MM.1S (cell line): Measurements from ENCODE around the gene LACTB.

Experiments used
- EZH2phosphoT487 ChIP-seq: fragments of 300-600 bp; sonication (generic); IDR thresholded peaks from 2 replicates; pipeline ENCODE4 v1.6.1; 2018; ENCODE audit warnings: antibody characterized with exemption, low read length
- TF ChIP-seq, protein P1 (sequence below): fragments of 300-600 bp; sonication (generic); IDR thresholded peaks from 2 replicates; pipeline ENCODE4 v1.5.1; 2016; ENCODE audit warnings: antibody characterized with exemption, low read length, mixed read lengths

DNA sequence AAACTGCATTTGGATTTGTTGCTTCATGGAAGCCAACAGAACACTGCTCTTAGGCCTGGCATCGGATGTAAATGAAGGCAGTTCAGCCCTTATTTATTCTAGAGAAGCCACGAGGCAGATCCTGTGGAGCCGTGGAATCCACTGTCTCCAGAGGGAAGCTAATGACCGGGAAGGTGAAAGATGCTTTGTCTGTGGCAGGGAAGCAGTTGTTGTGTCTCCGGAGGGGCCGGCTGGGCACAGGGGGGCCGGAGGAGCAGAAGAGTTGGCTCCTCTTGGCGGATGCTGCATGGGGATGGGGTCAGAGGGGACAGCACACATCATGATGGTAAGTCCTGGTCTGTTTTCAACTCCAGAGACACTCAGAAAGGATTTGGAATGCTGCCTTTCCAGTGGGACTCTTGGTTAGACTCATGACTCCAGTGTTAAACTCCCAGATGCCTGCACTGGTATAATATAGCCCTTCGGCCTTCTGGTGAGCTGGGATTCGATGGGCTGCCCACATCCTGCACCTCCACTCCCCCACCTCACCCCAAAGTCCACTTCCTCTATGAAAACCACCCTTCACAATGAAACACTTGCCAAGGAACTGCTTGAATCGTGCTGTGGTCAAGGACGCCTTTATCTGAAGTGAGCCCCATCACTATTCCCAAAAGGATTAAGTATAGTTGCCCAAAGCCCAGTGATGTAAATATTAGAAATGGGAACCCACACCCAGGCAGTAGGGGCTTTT, 45.5 kb upstream of the LACTB start:
- TF ChIP-seq, protein P1, sequence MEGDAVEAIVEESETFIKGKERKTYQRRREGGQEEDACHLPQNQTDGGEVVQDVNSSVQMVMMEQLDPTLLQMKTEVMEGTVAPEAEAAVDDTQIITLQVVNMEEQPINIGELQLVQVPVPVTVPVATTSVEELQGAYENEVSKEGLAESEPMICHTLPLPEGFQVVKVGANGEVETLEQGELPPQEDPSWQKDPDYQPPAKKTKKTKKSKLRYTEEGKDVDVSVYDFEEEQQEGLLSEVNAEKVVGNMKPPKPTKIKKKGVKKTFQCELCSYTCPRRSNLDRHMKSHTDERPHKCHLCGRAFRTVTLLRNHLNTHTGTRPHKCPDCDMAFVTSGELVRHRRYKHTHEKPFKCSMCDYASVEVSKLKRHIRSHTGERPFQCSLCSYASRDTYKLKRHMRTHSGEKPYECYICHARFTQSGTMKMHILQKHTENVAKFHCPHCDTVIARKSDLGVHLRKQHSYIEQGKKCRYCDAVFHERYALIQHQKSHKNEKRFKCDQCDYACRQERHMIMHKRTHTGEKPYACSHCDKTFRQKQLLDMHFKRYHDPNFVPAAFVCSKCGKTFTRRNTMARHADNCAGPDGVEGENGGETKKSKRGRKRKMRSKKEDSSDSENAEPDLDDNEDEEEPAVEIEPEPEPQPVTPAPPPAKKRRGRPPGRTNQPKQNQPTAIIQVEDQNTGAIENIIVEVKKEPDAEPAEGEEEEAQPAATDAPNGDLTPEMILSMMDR: no peak
- TF ChIP-seq EZH2phosphoT487: no peak
